A549 (cell line): Measurements from ENCODE around the gene SMYD5. TPM values are rescaled to one million over a fixed set of nuclear protein-coding genes. Genes with fewer than 3 reads are reported as not detected.

Experiments used
- ATAC-seq, 2 experiments: fragments of 200-7000 bp in 1 of 2; fragments of >200 bp in 1 of 2; cut with Nextera tagmentation in 1 of 2; cut with Tn5 transposase in 1 of 2; 3 replicates each; pipeline versions ENCODE4 v1.8.0 to v1.9.1; 2018 to 2020; ENCODE audit warnings: mild to moderate bottlenecking in 1 of 2, moderate library complexity in 1 of 2
- CTCF ChIA-PET: fragments of 300-600 bp; sonication (Branson Sonifier 250); formaldehyde crosslinking; extraction: SDS; loops from one replicate; lab custom pipeline; 2021; ENCODE audit warnings: antibody characterized with exemption, inconsistent platforms; lab: Yijun Ruan, JAX
- POLR2A ChIA-PET: fragments of 350-600 bp; formaldehyde crosslinking; extraction: SDS; loops from one replicate; lab custom pipeline; 2021; ENCODE audit warnings: antibody characterized with exemption, inconsistent platforms; lab: Yijun Ruan, JAX
- DNase-seq, 2 experiments: peaks; one replicate each; pipeline versions ENCODE4 v3.0.0 to v3.0.0-alpha.2; 2011 to 2016; ENCODE audit warnings: low read depth in 1 of 2, low spot score in 1 of 2
- FAIRE-seq: peaks from 2 replicates; lab custom pipeline; 2011; peaks lifted over from hg19 to GRCh38; lab: Jason Lieb, UNC
- H3K27ac ChIP-seq, 2 experiments: fragments of >200 bp; sonication (Bioruptor Twin); formaldehyde crosslinking; 3 replicates each; pipeline ENCODE4 v1.5.1; 2016 to 2017
- H3K4me1 ChIP-seq: fragments of >200 bp; sonication (Bioruptor Twin); formaldehyde crosslinking; 3 replicates; pipeline ENCODE4 v1.6.1; 2016
- H3K4me2 ChIP-seq: fragments of >200 bp; sonication (Bioruptor Twin); formaldehyde crosslinking; 3 replicates; pipeline ENCODE4 v1.6.1; 2016
- H3K4me3 ChIP-seq: fragments of >200 bp; sonication (Bioruptor Twin); formaldehyde crosslinking; 3 replicates; pipeline ENCODE4 v1.5.1; 2016
- H3K9me3 ChIP-seq: fragments of >200 bp; sonication (Bioruptor Twin); formaldehyde crosslinking; 3 replicates; pipeline ENCODE4 v1.6.1; 2016
- BHLHE40 ChIP-seq: IDR thresholded peaks from 2 replicates; pipeline ENCODE4 v1.6.1; 2012; ENCODE audit warnings: low read depth, low read length, inconsistent platforms
- CEBPB ChIP-seq, 2 experiments: fragments of >200 bp in 1 of 2; sonication (Bioruptor Twin) in 1 of 2; formaldehyde crosslinking in 1 of 2; IDR thresholded peaks; 2 replicates each; pipeline ENCODE4 v1.6.1; 2012 to 2016
- CHD2 ChIP-seq: fragments of 150-350 bp; IDR thresholded peaks from 2 replicates; pipeline ENCODE4 v1.6.1; 2014; ENCODE audit warnings: low read length; ENCODE audit not compliant: partially characterized antibody
- CHD4 ChIP-seq: fragments of 200-600 bp; sonication (generic); IDR thresholded peaks from 2 replicates; pipeline ENCODE4 v1.6.1; 2016; ENCODE audit warnings: antibody characterized with exemption, mild to moderate bottlenecking, borderline replicate concordance
- CTCF ChIP-seq: fragments of >200 bp; sonication (Bioruptor Twin); formaldehyde crosslinking; IDR thresholded peaks from 3 replicates; pipeline ENCODE4 v1.5.1; 2016
- EHF ChIP-seq: fragments of 250-450 bp; sonication (Bioruptor Pico); IDR thresholded peaks from 2 replicates; pipeline ENCODE4 v1.5.0; 2020; ENCODE audit warnings: mild to moderate bottlenecking
- EP300 ChIP-seq, 2 experiments: fragments of >200 bp; sonication (Bioruptor Twin); formaldehyde crosslinking; IDR thresholded peaks; 2 replicates in 1 of 2; 3 replicates in 1 of 2; pipeline ENCODE4 v1.6.1; 2016 to 2017
- ESRRA ChIP-seq: fragments of 150-350 bp; IDR thresholded peaks from 2 replicates; pipeline ENCODE4 v1.6.1; 2014; ENCODE audit warnings: mild to moderate bottlenecking, low read length, borderline replicate concordance
- FOSB ChIP-seq: fragments of 250-450 bp; sonication (Bioruptor Pico); IDR thresholded peaks from 2 replicates; pipeline ENCODE4 v1.5.0; 2020; ENCODE audit warnings: mild to moderate bottlenecking, moderate library complexity
- GATA3 ChIP-seq: IDR thresholded peaks from 2 replicates; pipeline ENCODE4 v1.6.1; 2012; ENCODE audit warnings: borderline replicate concordance
- HES2 ChIP-seq: fragments of >200 bp; sonication (Bioruptor Twin); formaldehyde crosslinking; IDR thresholded peaks from 2 replicates; pipeline ENCODE4 v1.6.1; 2016
- HOXB13 ChIP-seq: fragments of 250-450 bp; sonication (Bioruptor Pico); IDR thresholded peaks from 2 replicates; pipeline ENCODE4 v1.5.0; 2020; ENCODE audit warnings: low read depth, mild to moderate bottlenecking, moderate library complexity
- JUN ChIP-seq, 2 experiments: fragments of >200 bp; sonication (Bioruptor Twin); formaldehyde crosslinking; IDR thresholded peaks; 2 replicates in 1 of 2; 3 replicates in 1 of 2; pipeline ENCODE4 v1.6.1; 2016 to 2017
- JUNB ChIP-seq: fragments of >200 bp; sonication (Bioruptor Twin); formaldehyde crosslinking; IDR thresholded peaks from 2 replicates; pipeline ENCODE4 v1.6.1; 2016
- MAX ChIP-seq: IDR thresholded peaks from 2 replicates; pipeline ENCODE4 v1.6.1; 2012
- NFE2L2 ChIP-seq: fragments of 150-350 bp; conservative IDR thresholded peaks from 2 replicates; pipeline ENCODE4 v1.6.1; 2014; ENCODE audit warnings: low read length
- NR3C1 ChIP-seq: fragments of >200 bp; sonication (Bioruptor Twin); formaldehyde crosslinking; IDR thresholded peaks from 3 replicates; pipeline ENCODE4 v1.6.1; 2017
- RAD21 ChIP-seq, 2 experiments: fragments of >200 bp in 1 of 2; sonication (Bioruptor Twin) in 1 of 2; formaldehyde crosslinking in 1 of 2; IDR thresholded peaks in 1 of 2; conservative IDR thresholded peaks in 1 of 2; 2 replicates in 1 of 2; 3 replicates in 1 of 2; pipeline ENCODE4 v1.6.1; 2012 to 2018; ENCODE audit warnings: inconsistent platforms in 1 of 2
- RCOR1 ChIP-seq: fragments of 150-350 bp; IDR thresholded peaks from 2 replicates; pipeline ENCODE4 v1.6.1; 2014; ENCODE audit warnings: antibody characterized with exemption, low read length, low read depth
- RFX5 ChIP-seq: fragments of 450-650 bp; IDR thresholded peaks from 2 replicates; pipeline ENCODE4 v1.7.1; 2014; ENCODE audit warnings: antibody characterized with exemption, mild to moderate bottlenecking, moderate library complexity
- SREBF2 ChIP-seq: fragments of 450-650 bp; IDR thresholded peaks from 2 replicates; pipeline ENCODE4 v1.6.1; 2014; ENCODE audit warnings: mild to moderate bottlenecking, moderate library complexity
- TP53 ChIP-seq: fragments of 250-450 bp; sonication (Bioruptor Pico); IDR thresholded peaks from 2 replicates; pipeline ENCODE4 v1.5.0; 2021; ENCODE audit warnings: mild to moderate bottlenecking, moderate library complexity
- ZC3H11A ChIP-seq: fragments of 450-650 bp; IDR thresholded peaks from 2 replicates; pipeline ENCODE4 v1.6.1; 2014; ENCODE audit warnings: antibody characterized with exemption, mild to moderate bottlenecking
- WGBS: methylation state at CpG from one replicate; pipeline ENCODE4 v1.1.6; 2017; ENCODE audit errors: missing lambda C conversion rate; 5-methylcytosine and 5-hydroxymethylcytosine counted together
- polyA plus RNA-seq, 4 experiments: library from polyadenylated mRNA; depleted of rRNA in 3 of 4; stranded (reverse); fragments of >200 nt; fragmentation: RNase III in 1 of 4; extraction: RNeasy Plus Mini Kit Qiagen cat#74134 plus additional on column Dnase treatment in 1 of 4; gene quantifications; 2 replicates in 3 of 4; 3 replicates in 1 of 4; pipeline ENCODE4 v1.2.3, GENCODE V29; 2011 to 2017

Gene SMYD5
- polyA plus RNA-seq, 2 of the 4 experiments (the other 2 are of a cell fraction), result 40.3 to 46.7 TPM

- ChIA-PET POLR2A (interaction anchor here (0.6 to 2.4 kb wide), 3 partner anchors 12 to 150 kb away, joined by 5 to 12 read pairs (median 10); partner anchors contain the start of gene ALMS1), CTCF (interaction anchor here (0.7 to 8.4 kb wide), 9 partner anchors 9 to 1623 kb away, joined by 3 to 33 read pairs (median 3); no protein-coding TSS in a partner anchor)
- 79% methylated on average over 11 of the region's 11 CpGs for WGBS
- Histone ChIP-seq H3K4me3 (peak overlapping the region; percentile 64), H3K4me2 (peak overlapping the region; percentile 76), H3K4me1 (peaks cover 28% of the 10 kb centered on the region), H3K9me3 (no peaks in the 10 kb centered on the region), H3K27ac (peak overlapping the region in 1 of 2 experiments; percentile 92; a peak in 4 of 6 replicates)
- ATAC-seq (no peak), DNase-seq (no peak), FAIRE-seq (no peak)
- TF ChIP-seq ZC3H11A (no peak), RAD21 (conservative IDR thresholded peaks at IDR 0.05 in 1 of 2, IDR thresholded peaks at IDR 0.05 in 1 of 2) (no peak), CHD2 (no peak), SREBF2 (no peak), CEBPB (IDR thresholded peaks at IDR 0.05) (no peak), JUNB (no peak), CTCF (no peak), NFE2L2 (no peak), JUN (IDR thresholded peaks at IDR 0.05) (no peak), TP53 (CRISPR knock-in tag) (no peak), GATA3 (no peak), EHF (CRISPR knock-in tag) (no peak), FOSB (no peak), NR3C1 (no peak), CHD4 (no peak), EP300 (IDR thresholded peaks at IDR 0.05) (no peak)
These were observed 21.4 kb downstream of the SMYD5 start for GRCh38 chr2:73235315-73236028.

- Histone ChIP-seq H3K9me3 (no peaks in the 10 kb centered on the region), H3K4me2 (no peak overlapping the region), H3K4me3 (no peak overlapping the region), H3K27ac (no peak overlapping the region), H3K4me1 (peaks cover 28% of the 10 kb centered on the region)
- DNase-seq (no peak), FAIRE-seq (no peak), ATAC-seq (no peak)
- POLR2A ChIA-PET, result interaction anchor here (0.9 kb wide), 1 partner anchor 8 kb away, joined by 3 read pairs; no protein-coding TSS in a partner anchor
- CTCF ChIA-PET, result interaction anchor here (1.4 to 8.4 kb wide), 4 partner anchors 10 to 54 kb away, joined by 3 to 33 read pairs (median 5); no protein-coding TSS in a partner anchor
- 90% methylated on average over 1 of the region's 1 CpG for WGBS
- TF ChIP-seq ESRRA (no peak), NR3C1 (no peak), BHLHE40 (no peak), HOXB13 (CRISPR knock-in tag) (no peak)
These were observed 23.1 kb downstream of the SMYD5 start for GRCh38 chr2:73237168-73237567.

- no peak for ATAC-seq
- no peaks in the 10 kb centered on the region for H3K9me3 ChIP-seq
- FAIRE-seq, result no peak
- peaks cover 24% of the 10 kb centered on the region for H3K4me1 ChIP-seq
- CTCF ChIA-PET, result interaction anchor here (0.7 to 8.4 kb wide), 6 partner anchors 13 to 53 kb away, joined by 3 to 33 read pairs (median 3); no protein-coding TSS in a partner anchor
- no peak for DNase-seq
- no peak overlapping the region for H3K4me3 ChIP-seq
- TF ChIP-seq RFX5 (no peak), RCOR1 (no peak), HES2 (no peak), CHD4 (no peak), MAX (no peak)
- TF ChIP-seq, all 56 proteins: peak for 0
- Histone ChIP-seq H3K27ac (no peak overlapping the region), H3K4me2 (no peak overlapping the region)
- POLR2A ChIA-PET, result interaction anchor here (1.1 kb wide), 1 partner anchor 16 kb away, joined by 3 read pairs; no protein-coding TSS in a partner anchor
- 91% methylated on average over 3 of the region's 3 CpGs for WGBS
These were observed 24.1 kb downstream of the SMYD5 start for GRCh38 chr2:73238149-73238548.
